Measurements from ENCODE around the gene RAB13. TPM values are rescaled to one million over a fixed set of nuclear protein-coding genes. Genes with fewer than 3 reads are reported as not detected.

RAB13 gene
- total and polyA plus RNA-seq, 2 experiments from 2014 or later, result 25.9 to 98.7 TPM

- no peak for TF ChIP-seq EZH2phosphoT487 (IDR thresholded peaks at IDR 0.05; ENCODE audit: low read depth, severe bottlenecking, unreplicated experiment)
- TF ChIP-seq, protein P1, sequence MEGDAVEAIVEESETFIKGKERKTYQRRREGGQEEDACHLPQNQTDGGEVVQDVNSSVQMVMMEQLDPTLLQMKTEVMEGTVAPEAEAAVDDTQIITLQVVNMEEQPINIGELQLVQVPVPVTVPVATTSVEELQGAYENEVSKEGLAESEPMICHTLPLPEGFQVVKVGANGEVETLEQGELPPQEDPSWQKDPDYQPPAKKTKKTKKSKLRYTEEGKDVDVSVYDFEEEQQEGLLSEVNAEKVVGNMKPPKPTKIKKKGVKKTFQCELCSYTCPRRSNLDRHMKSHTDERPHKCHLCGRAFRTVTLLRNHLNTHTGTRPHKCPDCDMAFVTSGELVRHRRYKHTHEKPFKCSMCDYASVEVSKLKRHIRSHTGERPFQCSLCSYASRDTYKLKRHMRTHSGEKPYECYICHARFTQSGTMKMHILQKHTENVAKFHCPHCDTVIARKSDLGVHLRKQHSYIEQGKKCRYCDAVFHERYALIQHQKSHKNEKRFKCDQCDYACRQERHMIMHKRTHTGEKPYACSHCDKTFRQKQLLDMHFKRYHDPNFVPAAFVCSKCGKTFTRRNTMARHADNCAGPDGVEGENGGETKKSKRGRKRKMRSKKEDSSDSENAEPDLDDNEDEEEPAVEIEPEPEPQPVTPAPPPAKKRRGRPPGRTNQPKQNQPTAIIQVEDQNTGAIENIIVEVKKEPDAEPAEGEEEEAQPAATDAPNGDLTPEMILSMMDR (IDR thresholded peaks at IDR 0.05; ENCODE audit: poor library complexity), result no peak
- TF ChIP-seq EZH2 (IDR thresholded peaks at IDR 0.05; ENCODE audit: borderline replicate concordance), result no peak
- no peak overlapping the region for H2AFZ ChIP-seq
Measured at GRCh38 chr1:153941826-153942725, 44.1 kb downstream of the RAB13 start.

GRCh38 chr1:153940756-153941155 is 45.4 kb downstream of the RAB13 start:
- Histone ChIP-seq H3K36me3 (replicated peaks; ENCODE audit: insufficient read depth, low read depth) (no peaks in the 10 kb centered on the region), H3K4me3 (no peak overlapping the region), H2AFZ (no peak overlapping the region), H3K4me2 (no peak overlapping the region), H3K9me2 (replicated peaks; ENCODE audit: insufficient read depth) (no peaks in the 10 kb centered on the region), H3K4me1 (ENCODE audit: insufficient read depth) (peaks cover 7% of the 10 kb centered on the region), H3K27me3 (no peaks in the 10 kb centered on the region), H3K27ac (no peak overlapping the region), H3K9me3 (ENCODE audit: low read depth) (no peaks in the 10 kb centered on the region), H3K79me2 (peaks cover 26% of the 10 kb centered on the region), H4K20me1 (ENCODE audit: insufficient read depth, poor library complexity, severe bottlenecking) (peaks cover 3% of the 10 kb centered on the region)
- no peak for DNase-seq (ENCODE audit: low spot score)
- 97% methylated on average over 8 of the region's 8 CpGs for WGBS (ENCODE audit: low lambda C conversion rate, missing lambda C conversion rate)
- TF ChIP-seq EZH2phosphoT487 (IDR thresholded peaks at IDR 0.05; ENCODE audit: low read depth, severe bottlenecking, unreplicated experiment) (no peak), EZH2 (IDR thresholded peaks at IDR 0.05; ENCODE audit: borderline replicate concordance) (no peak)
- TF ChIP-seq, protein P1 (IDR thresholded peaks at IDR 0.05; ENCODE audit: poor library complexity), result no peak

More at GRCh38 chr1:153941826-153942725, 44.1 kb downstream of the RAB13 start:
- H4K20me1 ChIP-seq (ENCODE audit: insufficient read depth, poor library complexity, severe bottlenecking), result peaks cover 3% of the 10 kb centered on the region
- H3K27me3 ChIP-seq, result no peaks in the 10 kb centered on the region
- peaks cover 7% of the 10 kb centered on the region for H3K4me1 ChIP-seq (ENCODE audit: insufficient read depth)
- H3K9me3 ChIP-seq (ENCODE audit: low read depth), result no peaks in the 10 kb centered on the region
- 98% methylated on average over 33 of the region's 34 CpGs for WGBS (ENCODE audit: low lambda C conversion rate, missing lambda C conversion rate)
- peaks cover 27% of the 10 kb centered on the region for H3K79me2 ChIP-seq
- DNase-seq (ENCODE audit: low spot score), result no peak
- no peak overlapping the region for H3K4me2 ChIP-seq
- H3K9me2 ChIP-seq (replicated peaks; ENCODE audit: insufficient read depth), result no peaks in the 10 kb centered on the region
- no peaks in the 10 kb centered on the region for H3K36me3 ChIP-seq (replicated peaks; ENCODE audit: insufficient read depth, low read depth)
- H3K27ac ChIP-seq, result no peak overlapping the region
- no peak overlapping the region for H3K4me3 ChIP-seq

- no peaks in the 10 kb centered on the region for H3K9me2 ChIP-seq (replicated peaks; ENCODE audit: insufficient read depth)
- H3K4me2 ChIP-seq, result no peak overlapping the region
- no peak for DNase-seq (ENCODE audit: low spot score)
- TF ChIP-seq EZH2 (IDR thresholded peaks at IDR 0.05; ENCODE audit: borderline replicate concordance) (no peak), EZH2phosphoT487 (IDR thresholded peaks at IDR 0.05; ENCODE audit: low read depth, severe bottlenecking, unreplicated experiment) (no peak)
- TF ChIP-seq, protein P1 (IDR thresholded peaks at IDR 0.05; ENCODE audit: poor library complexity), result no peak
- WGBS (ENCODE audit: low lambda C conversion rate, missing lambda C conversion rate), result 97% methylated on average over 11 of the region's 12 CpGs
- no peaks in the 10 kb centered on the region for H4K20me1 ChIP-seq (ENCODE audit: insufficient read depth, poor library complexity, severe bottlenecking)
- H3K27ac ChIP-seq, result no peak overlapping the region
- no peak overlapping the region for H3K4me3 ChIP-seq
- H3K27me3 ChIP-seq, result no peaks in the 10 kb centered on the region
- H3K9me3 ChIP-seq (ENCODE audit: low read depth), result no peaks in the 10 kb centered on the region
- H3K36me3 ChIP-seq (replicated peaks; ENCODE audit: insufficient read depth, low read depth), result no peaks in the 10 kb centered on the region
- no peak overlapping the region for H2AFZ ChIP-seq
- no peaks in the 10 kb centered on the region for H3K4me1 ChIP-seq (ENCODE audit: insufficient read depth)
- H3K79me2 ChIP-seq, result peaks cover 13% of the 10 kb centered on the region
Measured at GRCh38 chr1:153939476-153939875, 46.7 kb downstream of the RAB13 start.
